Measurements from ENCODE around the gene ATXN1L.

GRCh38 chr16:71853413-71853812, 7.6 kb downstream of the ATXN1L start:
- TF ChIP-seq POLR2A (IDR thresholded peaks at IDR 0.05) = no peak
- TF ChIP-seq CTCF (IDR thresholded peaks at IDR 0.05) = no peak
